Measurements from ENCODE around the gene SCGB1C2.

- TF ChIP-seq, protein P1, sequence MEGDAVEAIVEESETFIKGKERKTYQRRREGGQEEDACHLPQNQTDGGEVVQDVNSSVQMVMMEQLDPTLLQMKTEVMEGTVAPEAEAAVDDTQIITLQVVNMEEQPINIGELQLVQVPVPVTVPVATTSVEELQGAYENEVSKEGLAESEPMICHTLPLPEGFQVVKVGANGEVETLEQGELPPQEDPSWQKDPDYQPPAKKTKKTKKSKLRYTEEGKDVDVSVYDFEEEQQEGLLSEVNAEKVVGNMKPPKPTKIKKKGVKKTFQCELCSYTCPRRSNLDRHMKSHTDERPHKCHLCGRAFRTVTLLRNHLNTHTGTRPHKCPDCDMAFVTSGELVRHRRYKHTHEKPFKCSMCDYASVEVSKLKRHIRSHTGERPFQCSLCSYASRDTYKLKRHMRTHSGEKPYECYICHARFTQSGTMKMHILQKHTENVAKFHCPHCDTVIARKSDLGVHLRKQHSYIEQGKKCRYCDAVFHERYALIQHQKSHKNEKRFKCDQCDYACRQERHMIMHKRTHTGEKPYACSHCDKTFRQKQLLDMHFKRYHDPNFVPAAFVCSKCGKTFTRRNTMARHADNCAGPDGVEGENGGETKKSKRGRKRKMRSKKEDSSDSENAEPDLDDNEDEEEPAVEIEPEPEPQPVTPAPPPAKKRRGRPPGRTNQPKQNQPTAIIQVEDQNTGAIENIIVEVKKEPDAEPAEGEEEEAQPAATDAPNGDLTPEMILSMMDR (optimal IDR thresholded peaks at IDR 0.05 in 1 of 3, IDR thresholded peaks at IDR 0.05 in 1 of 3, conservative IDR thresholded peaks at IDR 0.05 in 1 of 3; ENCODE audit: extremely low read depth in 1 of 3, insufficient read depth in 2 of 3, low read length in 3 of 3), result no peak
- no peak for TF ChIP-seq EZH2 (IDR thresholded peaks at IDR 0.05; ENCODE audit: low read length)
Measured at GRCh38 chr17:156094-156621, 18.8 kb downstream of the SCGB1C2 start.

Data from keratinocyte (primary cell).